ENCODE data around the gene NKG7. TPM values are rescaled to one million over a fixed set of nuclear protein-coding genes. Genes with fewer than 3 reads are reported as not detected.
A peak's percentile ranks its signal among the peaks of the same experiment; 100 is the strongest.

The NKG7 gene
- total and polyA plus RNA-seq, 2 of the 13 experiments (the other 11 are each of a cell fraction or from before 2014, with no cell fraction given), result 0.40 TPM; not detected in 1

DNA sequence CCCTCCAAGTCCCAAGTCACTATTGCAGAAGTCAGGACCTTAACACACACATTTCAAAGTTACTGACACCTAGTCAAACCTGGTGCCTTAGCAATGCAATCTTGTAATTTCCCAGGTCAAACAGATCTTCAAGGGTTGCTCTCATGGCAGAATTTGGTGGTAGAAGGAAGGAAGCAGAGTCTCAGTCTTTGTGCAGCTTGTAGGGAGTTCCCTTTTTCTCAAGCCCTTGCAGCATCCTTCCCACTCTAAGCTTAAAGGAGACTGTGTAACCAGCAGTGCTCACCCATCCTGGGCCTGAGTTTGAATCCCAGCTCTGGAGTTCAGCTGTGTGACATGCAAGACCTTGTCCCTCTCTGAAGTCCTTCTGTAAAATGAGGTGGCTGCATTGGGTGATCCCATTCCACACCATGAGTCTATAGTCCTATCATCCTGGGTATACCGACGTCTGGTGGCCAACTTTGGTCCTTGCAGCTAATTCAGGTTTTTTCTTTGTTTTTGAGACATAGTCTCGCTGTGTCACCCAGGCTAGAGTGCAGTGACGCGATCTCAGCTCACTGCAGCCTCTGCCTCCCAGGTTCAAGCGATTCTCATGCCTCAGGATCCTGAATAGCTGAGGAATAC lies 35.2 kb upstream of the NKG7 start (continued):
- TF ChIP-seq, protein P1, sequence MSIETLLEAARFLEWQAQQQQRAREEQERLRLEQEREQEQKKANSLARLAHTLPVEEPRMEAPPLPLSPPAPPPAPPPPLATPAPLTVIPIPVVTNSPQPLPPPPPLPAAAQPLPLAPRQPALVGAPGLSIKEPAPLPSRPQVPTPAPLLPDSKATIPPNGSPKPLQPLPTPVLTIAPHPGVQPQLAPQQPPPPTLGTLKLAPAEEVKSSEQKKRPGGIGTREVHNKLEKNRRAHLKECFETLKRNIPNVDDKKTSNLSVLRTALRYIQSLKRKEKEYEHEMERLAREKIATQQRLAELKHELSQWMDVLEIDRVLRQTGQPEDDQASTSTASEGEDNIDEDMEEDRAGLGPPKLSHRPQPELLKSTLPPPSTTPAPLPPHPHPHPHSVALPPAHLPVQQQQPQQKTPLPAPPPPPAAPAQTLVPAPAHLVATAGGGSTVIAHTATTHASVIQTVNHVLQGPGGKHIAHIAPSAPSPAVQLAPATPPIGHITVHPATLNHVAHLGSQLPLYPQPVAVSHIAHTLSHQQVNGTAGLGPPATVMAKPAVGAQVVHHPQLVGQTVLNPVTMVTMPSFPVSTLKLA (IDR thresholded peaks at IDR 0.05), result no peak
- no peak for TF ChIP-seq HNRNPK (IDR thresholded peaks at IDR 0.05; ENCODE audit: low read depth, low read length, poor library complexity, severe bottlenecking)
- TF ChIP-seq, protein P2, sequence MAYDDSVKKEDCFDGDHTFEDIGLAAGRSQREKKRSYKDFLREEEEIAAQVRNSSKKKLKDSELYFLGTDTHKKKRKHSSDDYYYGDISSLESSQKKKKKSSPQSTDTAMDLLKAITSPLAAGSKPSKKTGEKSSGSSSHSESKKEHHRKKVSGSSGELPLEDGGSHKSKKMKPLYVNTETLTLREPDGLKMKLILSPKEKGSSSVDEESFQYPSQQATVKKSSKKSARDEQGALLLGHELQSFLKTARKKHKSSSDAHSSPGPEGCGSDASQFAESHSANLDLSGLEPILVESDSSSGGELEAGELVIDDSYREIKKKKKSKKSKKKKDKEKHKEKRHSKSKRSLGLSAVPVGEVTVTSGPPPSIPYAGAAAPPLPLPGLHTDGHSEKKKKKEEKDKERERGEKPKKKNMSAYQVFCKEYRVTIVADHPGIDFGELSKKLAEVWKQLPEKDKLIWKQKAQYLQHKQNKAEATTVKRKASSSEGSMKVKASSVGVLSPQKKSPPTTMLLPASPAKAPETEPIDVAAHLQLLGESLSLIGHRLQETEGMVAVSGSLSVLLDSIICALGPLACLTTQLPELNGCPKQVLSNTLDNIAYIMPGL (CRISPR knock-in tag; IDR thresholded peaks at IDR 0.05; ENCODE audit: borderline replicate concordance in 1 of 2, low read depth in 1 of 2), result peak in 1 of 2 experiments; percentile 36; a peak in 1 of 4 replicates
- TF ChIP-seq, protein P3, sequence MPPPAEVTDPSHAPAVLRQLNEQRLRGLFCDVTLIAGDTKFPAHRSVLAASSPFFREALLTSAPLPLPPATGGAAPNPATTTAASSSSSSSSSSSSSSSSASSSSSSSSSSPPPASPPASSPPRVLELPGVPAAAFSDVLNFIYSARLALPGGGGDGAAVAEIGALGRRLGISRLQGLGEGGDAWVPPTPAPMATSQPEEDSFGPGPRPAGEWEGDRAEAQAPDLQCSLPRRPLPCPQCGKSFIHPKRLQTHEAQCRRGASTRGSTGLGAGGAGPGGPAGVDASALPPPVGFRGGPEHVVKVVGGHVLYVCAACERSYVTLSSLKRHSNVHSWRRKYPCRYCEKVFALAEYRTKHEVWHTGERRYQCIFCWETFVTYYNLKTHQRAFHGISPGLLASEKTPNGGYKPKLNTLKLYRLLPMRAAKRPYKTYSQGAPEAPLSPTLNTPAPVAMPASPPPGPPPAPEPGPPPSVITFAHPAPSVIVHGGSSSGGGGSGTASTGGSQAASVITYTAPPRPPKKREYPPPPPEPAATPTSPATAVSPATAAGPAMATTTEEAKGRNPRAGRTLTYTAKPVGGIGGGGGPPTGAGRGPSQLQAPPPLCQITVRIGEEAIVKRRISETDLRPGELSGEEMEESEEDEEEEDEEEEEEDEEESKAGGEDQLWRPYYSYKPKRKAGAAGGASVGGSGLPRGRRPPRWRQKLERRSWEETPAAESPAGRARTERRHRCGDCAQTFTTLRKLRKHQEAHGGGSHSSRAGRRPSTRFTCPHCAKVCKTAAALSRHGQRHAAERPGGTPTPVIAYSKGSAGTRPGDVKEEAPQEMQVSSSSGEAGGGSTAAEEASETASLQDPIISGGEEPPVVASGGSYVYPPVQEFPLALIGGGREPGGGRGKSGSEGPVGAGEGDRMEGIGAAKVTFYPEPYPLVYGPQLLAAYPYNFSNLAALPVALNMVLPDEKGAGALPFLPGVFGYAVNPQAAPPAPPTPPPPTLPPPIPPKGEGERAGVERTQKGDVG (CRISPR knock-in tag; IDR thresholded peaks at IDR 0.05; ENCODE audit: borderline replicate concordance), result peak; percentile 51; the same call in 1 of the 2 replicates
- no peak for TF ChIP-seq REXO4 (CRISPR knock-in tag; IDR thresholded peaks at IDR 0.05; ENCODE audit: borderline replicate concordance)
- TF ChIP-seq STAG1 (CRISPR knock-in tag; IDR thresholded peaks at IDR 0.05), result peak; percentile 93
- no peak for TF ChIP-seq NCOA5 (CRISPR knock-in tag; IDR thresholded peaks at IDR 0.05)
- TF ChIP-seq ZSCAN30 (CRISPR knock-in tag; IDR thresholded peaks at IDR 0.05), result no peak
- TF ChIP-seq, protein P4, sequence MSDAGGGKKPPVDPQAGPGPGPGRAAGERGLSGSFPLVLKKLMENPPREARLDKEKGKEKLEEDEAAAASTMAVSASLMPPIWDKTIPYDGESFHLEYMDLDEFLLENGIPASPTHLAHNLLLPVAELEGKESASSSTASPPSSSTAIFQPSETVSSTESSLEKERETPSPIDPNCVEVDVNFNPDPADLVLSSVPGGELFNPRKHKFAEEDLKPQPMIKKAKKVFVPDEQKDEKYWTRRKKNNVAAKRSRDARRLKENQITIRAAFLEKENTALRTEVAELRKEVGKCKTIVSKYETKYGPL (CRISPR knock-in tag; IDR thresholded peaks at IDR 0.05), result 0 out of 2 replicates have a peak, but pooled peaks have one; percentile 34
- TF ChIP-seq SMC3 (IDR thresholded peaks at IDR 0.05; ENCODE audit: low read length), result peak; percentile 95
- no peak for TF ChIP-seq ZFP36L1 (CRISPR knock-in tag; IDR thresholded peaks at IDR 0.05)
- peak; percentile 47; the same call in 1 of the 2 replicates for TF ChIP-seq ZNF263 (CRISPR knock-in tag; IDR thresholded peaks at IDR 0.05)
- TF ChIP-seq ERF (CRISPR knock-in tag; IDR thresholded peaks at IDR 0.05), result 0 out of 2 replicates have a peak, but pooled peaks have one; percentile 45
- TF ChIP-seq, protein P5, sequence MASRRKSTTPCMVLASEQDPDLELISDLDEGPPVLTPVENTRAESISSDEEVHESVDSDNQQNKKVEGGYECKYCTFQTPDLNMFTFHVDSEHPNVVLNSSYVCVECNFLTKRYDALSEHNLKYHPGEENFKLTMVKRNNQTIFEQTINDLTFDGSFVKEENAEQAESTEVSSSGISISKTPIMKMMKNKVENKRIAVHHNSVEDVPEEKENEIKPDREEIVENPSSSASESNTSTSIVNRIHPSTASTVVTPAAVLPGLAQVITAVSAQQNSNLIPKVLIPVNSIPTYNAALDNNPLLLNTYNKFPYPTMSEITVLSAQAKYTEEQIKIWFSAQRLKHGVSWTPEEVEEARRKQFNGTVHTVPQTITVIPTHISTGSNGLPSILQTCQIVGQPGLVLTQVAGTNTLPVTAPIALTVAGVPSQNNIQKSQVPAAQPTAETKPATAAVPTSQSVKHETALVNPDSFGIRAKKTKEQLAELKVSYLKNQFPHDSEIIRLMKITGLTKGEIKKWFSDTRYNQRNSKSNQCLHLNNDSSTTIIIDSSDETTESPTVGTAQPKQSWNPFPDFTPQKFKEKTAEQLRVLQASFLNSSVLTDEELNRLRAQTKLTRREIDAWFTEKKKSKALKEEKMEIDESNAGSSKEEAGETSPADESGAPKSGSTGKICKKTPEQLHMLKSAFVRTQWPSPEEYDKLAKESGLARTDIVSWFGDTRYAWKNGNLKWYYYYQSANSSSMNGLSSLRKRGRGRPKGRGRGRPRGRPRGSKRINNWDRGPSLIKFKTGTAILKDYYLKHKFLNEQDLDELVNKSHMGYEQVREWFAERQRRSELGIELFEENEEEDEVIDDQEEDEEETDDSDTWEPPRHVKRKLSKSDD (CRISPR knock-in tag; IDR thresholded peaks at IDR 0.05; ENCODE audit: low read depth), result no peak
- TF ChIP-seq, protein P6, sequence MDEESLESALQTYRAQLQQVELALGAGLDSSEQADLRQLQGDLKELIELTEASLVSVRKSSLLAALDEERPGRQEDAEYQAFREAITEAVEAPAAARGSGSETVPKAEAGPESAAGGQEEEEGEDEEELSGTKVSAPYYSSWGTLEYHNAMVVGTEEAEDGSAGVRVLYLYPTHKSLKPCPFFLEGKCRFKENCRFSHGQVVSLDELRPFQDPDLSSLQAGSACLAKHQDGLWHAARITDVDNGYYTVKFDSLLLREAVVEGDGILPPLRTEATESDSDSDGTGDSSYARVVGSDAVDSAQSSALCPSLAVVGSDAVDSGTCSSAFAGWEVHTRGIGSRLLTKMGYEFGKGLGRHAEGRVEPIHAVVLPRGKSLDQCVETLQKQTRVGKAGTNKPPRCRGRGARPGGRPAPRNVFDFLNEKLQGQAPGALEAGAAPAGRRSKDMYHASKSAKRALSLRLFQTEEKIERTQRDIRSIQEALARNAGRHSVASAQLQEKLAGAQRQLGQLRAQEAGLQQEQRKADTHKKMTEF (CRISPR knock-in tag; IDR thresholded peaks at IDR 0.05), result 0 out of 2 replicates have a peak, but pooled peaks have one; percentile 21
- no peak for TF ChIP-seq SRSF1 (optimal IDR thresholded peaks at IDR 0.05; ENCODE audit: low read depth, low read length)

All from HepG2 (cell line).